ENCODE data around the gene MDGA2.

Gene MDGA2

DNA sequence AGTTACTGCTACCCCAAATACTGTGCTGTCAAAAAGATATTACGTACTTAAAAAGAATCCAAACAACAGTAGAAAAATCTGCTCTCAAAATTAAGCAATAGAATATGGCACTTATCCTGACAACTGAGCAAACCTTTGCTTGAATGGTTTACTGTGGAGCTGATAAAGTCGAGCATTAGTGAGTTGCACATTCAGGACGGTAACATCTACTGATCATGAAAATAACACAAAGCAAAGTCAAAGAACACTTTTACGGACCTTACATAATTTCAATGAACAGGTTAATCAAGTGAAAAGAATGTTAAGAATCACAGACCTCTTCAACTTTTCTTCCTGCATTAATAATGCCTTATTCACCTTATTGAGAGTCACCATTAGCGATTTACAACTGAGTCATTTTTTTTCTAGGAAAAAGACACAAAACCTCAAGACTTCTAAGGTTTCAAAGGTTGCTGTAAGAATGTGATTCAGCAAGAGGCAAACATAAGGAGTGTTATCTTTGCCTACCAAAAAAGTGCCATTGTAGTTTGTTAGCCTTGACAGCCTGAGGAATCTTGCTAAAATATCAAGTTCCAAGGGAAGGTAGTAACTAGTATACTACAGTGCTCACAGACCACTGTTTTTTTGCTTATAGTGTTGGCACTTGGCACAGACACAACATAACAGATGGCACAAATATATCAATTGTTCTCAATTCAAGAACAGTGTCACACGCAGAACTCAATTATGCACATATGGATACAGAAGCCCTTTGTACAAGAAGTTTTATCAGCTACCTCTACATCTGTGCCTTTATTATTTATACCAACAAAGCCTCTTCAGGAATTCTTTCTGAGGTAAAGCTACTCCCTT is 689.6 kb downstream of the MDGA2 start:
- H3K9me3 ChIP-seq (ENCODE audit: insufficient read depth, low read length, severe bottlenecking): no peaks in the 10 kb centered on the region
- no peaks in the 10 kb centered on the region for H3K27me3 ChIP-seq (ENCODE audit: insufficient read depth, low read length, poor library complexity)
- DNase-seq (no peak), ATAC-seq (ENCODE audit: insufficient read depth, low read depth) (no peak)
- no peaks in the 10 kb centered on the region for H3K36me3 ChIP-seq (ENCODE audit: insufficient read depth, low read length)
- no peak overlapping the region for H3K4me2 ChIP-seq (ENCODE audit: insufficient read depth, low read length)
- no peaks in the 10 kb centered on the region for H4K20me1 ChIP-seq (ENCODE audit: insufficient read depth, low read length)
- H3K4me1 ChIP-seq (ENCODE audit: insufficient read depth, low read length): no peaks in the 10 kb centered on the region
- TF ChIP-seq, protein P1, sequence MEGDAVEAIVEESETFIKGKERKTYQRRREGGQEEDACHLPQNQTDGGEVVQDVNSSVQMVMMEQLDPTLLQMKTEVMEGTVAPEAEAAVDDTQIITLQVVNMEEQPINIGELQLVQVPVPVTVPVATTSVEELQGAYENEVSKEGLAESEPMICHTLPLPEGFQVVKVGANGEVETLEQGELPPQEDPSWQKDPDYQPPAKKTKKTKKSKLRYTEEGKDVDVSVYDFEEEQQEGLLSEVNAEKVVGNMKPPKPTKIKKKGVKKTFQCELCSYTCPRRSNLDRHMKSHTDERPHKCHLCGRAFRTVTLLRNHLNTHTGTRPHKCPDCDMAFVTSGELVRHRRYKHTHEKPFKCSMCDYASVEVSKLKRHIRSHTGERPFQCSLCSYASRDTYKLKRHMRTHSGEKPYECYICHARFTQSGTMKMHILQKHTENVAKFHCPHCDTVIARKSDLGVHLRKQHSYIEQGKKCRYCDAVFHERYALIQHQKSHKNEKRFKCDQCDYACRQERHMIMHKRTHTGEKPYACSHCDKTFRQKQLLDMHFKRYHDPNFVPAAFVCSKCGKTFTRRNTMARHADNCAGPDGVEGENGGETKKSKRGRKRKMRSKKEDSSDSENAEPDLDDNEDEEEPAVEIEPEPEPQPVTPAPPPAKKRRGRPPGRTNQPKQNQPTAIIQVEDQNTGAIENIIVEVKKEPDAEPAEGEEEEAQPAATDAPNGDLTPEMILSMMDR (IDR thresholded peaks at IDR 0.05; ENCODE audit: borderline replicate concordance, extremely low read depth, low read length, poor library complexity, severe bottlenecking): no peak
- no peak for TF ChIP-seq EZH2 (IDR thresholded peaks at IDR 0.05; ENCODE audit: borderline replicate concordance, low read depth, low read length, severe bottlenecking)
- H3K9ac ChIP-seq (ENCODE audit: low read depth, low read length): no peak overlapping the region
- H3K79me2 ChIP-seq (ENCODE audit: insufficient read depth, low read length): no peaks in the 10 kb centered on the region
- no peak overlapping the region for H3K4me3 ChIP-seq (ENCODE audit: low read depth in 1 of 2, low read length in 2 of 2)
- H2AFZ ChIP-seq (ENCODE audit: low read depth, low read length): no peak overlapping the region
- no peak overlapping the region for H3K27ac ChIP-seq (ENCODE audit: low read length)

DNA sequence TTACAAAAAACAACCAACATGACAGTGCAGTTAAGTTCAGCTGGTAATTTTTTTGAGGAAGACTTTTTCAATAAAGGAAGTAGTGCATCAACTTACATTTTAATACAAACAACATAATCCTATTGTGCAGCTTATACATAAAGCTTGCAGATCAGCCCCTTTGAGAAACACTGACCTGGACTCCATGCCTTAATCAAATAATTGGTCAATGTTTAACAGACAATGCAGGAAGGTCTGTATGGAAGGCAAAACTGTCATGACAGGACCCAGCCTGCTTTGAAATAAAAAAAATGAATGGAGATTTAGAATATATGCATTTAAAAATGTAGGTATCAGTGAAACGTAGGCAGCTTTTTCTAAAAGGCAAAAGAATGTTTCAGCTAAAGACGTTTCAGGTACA is 702.1 kb downstream of the MDGA2 start:
- H3K9me3 ChIP-seq (ENCODE audit: insufficient read depth, low read length, severe bottlenecking): no peaks in the 10 kb centered on the region
- no peak overlapping the region for H3K4me3 ChIP-seq (ENCODE audit: low read depth in 1 of 2, low read length in 2 of 2)
- no peaks in the 10 kb centered on the region for H3K27me3 ChIP-seq (ENCODE audit: insufficient read depth, low read length, poor library complexity)
- TF ChIP-seq EZH2 (IDR thresholded peaks at IDR 0.05; ENCODE audit: borderline replicate concordance, low read depth, low read length, severe bottlenecking): no peak
- TF ChIP-seq, protein P1 (IDR thresholded peaks at IDR 0.05; ENCODE audit: borderline replicate concordance, extremely low read depth, low read length, poor library complexity, severe bottlenecking): no peak
- ATAC-seq (ENCODE audit: insufficient read depth, low read depth): no peak
- no peak overlapping the region for H3K9ac ChIP-seq (ENCODE audit: low read depth, low read length)
- H3K4me1 ChIP-seq (ENCODE audit: insufficient read depth, low read length): no peaks in the 10 kb centered on the region
- H2AFZ ChIP-seq (ENCODE audit: low read depth, low read length): no peak overlapping the region
- no peak overlapping the region for H3K27ac ChIP-seq (ENCODE audit: low read length)
- DNase-seq: no peak
- no peaks in the 10 kb centered on the region for H3K36me3 ChIP-seq (ENCODE audit: insufficient read depth, low read length)
- no peak overlapping the region for H3K4me2 ChIP-seq (ENCODE audit: insufficient read depth, low read length)
- H3K79me2 ChIP-seq (ENCODE audit: insufficient read depth, low read length): no peaks in the 10 kb centered on the region
- no peaks in the 10 kb centered on the region for H4K20me1 ChIP-seq (ENCODE audit: insufficient read depth, low read length)

DNA sequence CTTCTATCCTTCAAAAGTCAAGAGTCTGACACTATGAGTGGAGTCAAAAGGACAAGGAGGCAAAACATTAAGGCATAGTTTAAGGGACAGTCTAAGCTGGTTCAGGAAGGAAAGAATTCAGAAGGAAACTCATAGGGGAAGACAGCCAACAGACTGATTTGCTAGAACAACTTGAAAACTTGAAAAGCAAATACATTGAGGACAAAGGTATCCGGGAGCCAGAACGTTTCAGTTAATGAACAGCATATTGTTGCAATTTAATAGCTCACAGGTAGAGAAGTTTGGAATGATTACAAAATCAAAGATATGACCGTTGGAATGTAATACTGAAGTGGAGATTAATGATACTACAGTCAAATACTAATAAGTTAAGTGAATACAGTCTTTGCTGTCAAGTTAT is 711.0 kb downstream of the MDGA2 start:
- no peak for DNase-seq
- no peaks in the 10 kb centered on the region for H3K79me2 ChIP-seq (ENCODE audit: insufficient read depth, low read length)
- H3K27me3 ChIP-seq (ENCODE audit: insufficient read depth, low read length, poor library complexity): no peaks in the 10 kb centered on the region
- H3K4me2 ChIP-seq (ENCODE audit: insufficient read depth, low read length): no peak overlapping the region
- TF ChIP-seq, protein P1 (IDR thresholded peaks at IDR 0.05; ENCODE audit: borderline replicate concordance, extremely low read depth, low read length, poor library complexity, severe bottlenecking): no peak
- no peak for TF ChIP-seq EZH2 (IDR thresholded peaks at IDR 0.05; ENCODE audit: borderline replicate concordance, low read depth, low read length, severe bottlenecking)
- no peak overlapping the region for H2AFZ ChIP-seq (ENCODE audit: low read depth, low read length)
- no peak overlapping the region for H3K27ac ChIP-seq (ENCODE audit: low read length)
- no peaks in the 10 kb centered on the region for H3K9me3 ChIP-seq (ENCODE audit: insufficient read depth, low read length, severe bottlenecking)
- H3K4me1 ChIP-seq (ENCODE audit: insufficient read depth, low read length): no peaks in the 10 kb centered on the region
- ATAC-seq (ENCODE audit: insufficient read depth, low read depth): no peak
- no peaks in the 10 kb centered on the region for H3K36me3 ChIP-seq (ENCODE audit: insufficient read depth, low read length)
- H3K9ac ChIP-seq (ENCODE audit: low read depth, low read length): no peak overlapping the region
- no peak overlapping the region for H3K4me3 ChIP-seq (ENCODE audit: low read depth in 1 of 2, low read length in 2 of 2)
- H4K20me1 ChIP-seq (ENCODE audit: insufficient read depth, low read length): no peaks in the 10 kb centered on the region
